GM18499 (cell line): Measurements from ENCODE around the gene TUBGCP2.
"Not testable (repeated sequence)": the region's sequence is repeated elsewhere in the genome, so short reads cannot be mapped to it uniquely, and the experiment has no call there.

Experiments
- ATAC-seq: cut with Tn5 transposase; IDR thresholded peaks from one replicate; pipeline ENCODE4 v1.9.1; 2021; ENCODE audit warnings: moderate number of reproducible peaks; ENCODE audit not compliant: insufficient read depth, unreplicated experiment

The TUBGCP2 gene

DNA sequence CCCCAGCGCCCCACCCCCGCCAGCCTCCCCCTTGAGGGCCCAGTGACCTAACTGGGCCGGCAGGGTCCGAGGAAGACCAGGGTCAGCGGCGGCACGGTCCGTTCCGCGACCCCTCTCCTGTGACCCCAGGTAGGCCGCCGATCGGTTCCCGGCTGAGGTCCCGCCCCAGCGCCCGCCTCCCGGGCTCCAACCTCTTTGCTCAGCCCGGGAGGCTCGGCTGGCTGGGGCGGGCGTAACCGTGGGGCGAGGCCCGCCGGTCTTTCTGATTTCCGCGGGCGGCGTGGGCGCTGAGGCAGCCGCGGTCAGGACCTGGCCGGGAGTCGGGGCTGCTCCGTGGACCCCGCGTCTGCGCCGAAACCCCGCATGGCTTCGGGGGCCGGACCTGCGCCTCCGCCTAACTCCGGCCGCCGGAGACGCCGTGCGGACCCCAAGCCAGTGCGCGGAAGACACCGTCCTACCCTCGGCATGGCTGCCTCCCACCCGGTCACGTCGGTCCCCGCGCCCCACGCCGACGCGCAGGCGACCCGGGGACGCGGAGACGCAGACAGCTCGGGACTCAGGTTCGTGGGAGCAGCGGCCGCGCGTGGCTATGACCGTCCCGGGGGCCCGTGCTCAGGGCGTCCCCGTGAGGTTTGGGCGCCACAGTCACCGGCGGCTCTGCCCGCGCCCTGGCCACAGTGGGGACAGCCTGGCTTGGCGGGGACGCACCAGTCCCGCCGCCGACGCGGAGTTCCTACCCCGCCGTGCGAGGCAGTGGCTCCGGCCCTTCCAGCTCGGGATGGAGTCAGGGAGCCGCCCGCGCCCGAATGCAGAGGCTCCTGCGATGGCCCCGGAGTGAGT, 72.1 kb downstream of the TUBGCP2 start:
- no peak for ATAC-seq

DNA sequence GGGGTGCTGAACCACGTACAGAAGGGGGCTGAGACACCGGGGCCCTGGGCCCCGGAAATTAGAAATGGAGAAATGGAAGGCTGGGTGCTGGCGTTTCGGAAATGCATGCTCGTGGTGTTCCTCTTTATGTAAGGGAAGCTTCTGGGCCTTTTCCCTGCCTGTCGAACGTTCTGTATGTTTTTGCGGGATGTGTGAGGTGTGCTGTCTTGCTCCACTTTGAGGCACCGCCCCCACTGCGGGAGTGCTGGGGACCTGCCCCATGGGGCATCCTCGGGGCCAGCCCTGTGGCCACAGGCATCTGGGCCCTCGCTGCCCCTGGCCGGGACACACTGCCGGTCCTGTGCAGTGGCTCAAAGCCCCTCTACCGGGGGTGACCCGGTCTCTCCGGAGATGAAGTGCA, 72.7 kb downstream of the TUBGCP2 start:
- no peak for ATAC-seq

DNA sequence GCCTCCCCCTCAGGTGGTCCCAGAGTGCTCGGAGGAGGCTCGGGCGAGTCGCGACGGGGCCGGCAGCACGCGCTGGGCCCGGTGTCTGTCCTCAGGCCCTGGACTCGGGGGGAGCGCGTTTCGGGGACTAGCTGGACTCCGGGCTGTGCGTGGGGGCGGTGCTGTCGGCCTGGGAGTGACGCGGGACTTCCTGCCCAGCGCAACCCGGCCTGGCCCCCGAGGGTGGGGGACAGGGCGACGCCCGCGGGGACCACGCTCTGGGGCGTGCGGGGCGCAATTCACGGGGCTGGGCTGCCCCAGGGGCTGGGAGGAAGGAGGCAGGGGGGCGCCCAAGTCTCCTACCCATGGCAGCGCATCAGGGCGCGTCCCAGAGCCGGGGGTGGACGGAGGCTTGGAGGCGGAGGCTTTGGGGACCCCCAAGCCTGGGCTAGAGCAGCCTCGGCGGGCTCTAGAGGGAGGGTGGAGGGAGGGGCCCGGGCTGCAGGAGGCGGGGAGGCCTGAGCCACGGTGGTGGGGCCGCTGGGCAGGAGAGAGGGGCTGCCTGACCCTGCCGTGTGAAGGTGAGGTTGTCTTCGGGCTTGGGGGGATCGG, 73.3 kb downstream of the TUBGCP2 start:
- no peak for ATAC-seq

DNA sequence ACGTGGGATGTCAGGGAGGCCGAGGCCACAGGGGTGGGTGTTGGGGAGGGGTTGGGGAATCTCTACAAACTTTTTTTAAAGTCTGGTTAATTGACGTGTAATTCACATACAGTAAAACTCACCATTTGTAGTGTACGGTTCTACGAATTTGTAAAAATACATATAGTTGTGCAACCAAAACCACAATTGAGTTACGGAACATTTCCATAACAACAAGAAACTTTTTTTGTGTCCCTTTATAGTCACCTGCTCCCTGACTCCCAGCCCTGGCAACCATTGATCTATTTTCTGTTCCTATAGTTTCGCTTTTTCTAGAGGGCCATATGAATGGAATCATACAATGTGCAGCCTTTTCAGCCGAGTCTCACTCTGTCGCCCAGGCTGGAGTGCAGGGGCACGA, 73.9 kb downstream of the TUBGCP2 start:
- ATAC-seq = not testable (repeated sequence)

DNA sequence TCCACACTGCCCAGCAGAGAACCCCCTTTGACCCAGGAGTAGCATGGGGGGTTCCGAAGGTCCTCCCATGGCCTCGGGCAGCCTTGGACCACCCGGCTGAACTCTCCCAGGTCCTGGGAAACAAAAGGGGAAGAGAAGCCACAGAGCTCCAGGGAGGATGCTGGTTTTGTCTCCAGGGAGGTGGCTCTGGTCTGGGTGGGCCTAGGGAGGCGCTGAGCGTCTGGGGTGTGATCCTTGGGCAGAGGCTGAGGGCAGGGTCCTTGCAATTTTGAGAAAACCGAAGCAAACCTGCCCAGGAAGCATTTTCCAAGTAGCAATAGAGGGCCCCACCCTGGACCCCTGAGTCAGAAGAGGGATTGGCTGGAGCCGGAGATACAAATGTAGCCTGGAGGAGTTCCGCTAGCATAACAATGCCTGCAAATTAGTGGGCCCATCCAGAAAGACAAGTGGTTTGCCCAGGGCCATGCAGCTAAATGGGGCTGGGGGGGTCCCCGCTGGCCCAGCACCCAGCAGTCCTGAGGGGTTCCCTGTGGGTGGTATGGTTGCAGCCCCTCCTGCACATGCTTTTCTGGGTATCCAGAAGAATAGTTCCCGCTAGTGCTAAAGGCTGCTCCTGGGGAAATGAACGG, 76.6 kb downstream of the TUBGCP2 start:
- ATAC-seq = no peak

DNA sequence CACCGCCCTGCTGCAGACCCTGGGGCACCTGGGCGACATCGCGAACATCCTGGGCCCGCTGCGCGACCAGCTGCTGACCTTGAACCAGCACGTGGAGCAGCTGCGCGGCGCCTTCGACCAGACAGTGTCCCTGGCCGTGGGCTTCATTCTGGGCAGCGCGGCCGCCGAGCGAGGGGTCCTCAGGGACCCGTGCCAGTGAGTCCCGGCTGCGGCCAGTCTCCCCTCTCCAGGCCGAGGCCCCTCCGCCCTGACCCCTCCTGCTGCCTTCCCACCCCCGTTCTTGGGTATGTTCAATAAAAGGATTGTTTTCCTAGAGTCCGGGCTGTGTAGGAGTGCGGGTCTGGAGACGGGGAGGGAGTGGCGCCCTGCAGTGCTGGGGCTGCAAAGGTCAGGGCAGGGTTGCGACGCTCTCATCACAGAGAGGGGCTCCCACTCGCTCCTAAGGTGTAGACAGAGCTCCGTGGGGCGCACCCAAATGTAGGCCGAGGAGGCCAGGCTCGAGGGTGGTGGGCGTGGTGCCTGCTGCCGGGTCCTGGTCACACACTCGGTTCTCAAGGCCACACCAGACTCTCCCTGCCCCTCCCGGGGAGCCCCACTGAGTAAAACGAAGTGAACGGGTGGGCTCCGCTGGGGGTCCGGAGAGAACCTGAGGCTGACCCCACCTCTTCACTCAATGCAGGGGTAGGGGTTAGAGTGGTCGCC, 77.3 kb downstream of the TUBGCP2 start:
- no peak for ATAC-seq

DNA sequence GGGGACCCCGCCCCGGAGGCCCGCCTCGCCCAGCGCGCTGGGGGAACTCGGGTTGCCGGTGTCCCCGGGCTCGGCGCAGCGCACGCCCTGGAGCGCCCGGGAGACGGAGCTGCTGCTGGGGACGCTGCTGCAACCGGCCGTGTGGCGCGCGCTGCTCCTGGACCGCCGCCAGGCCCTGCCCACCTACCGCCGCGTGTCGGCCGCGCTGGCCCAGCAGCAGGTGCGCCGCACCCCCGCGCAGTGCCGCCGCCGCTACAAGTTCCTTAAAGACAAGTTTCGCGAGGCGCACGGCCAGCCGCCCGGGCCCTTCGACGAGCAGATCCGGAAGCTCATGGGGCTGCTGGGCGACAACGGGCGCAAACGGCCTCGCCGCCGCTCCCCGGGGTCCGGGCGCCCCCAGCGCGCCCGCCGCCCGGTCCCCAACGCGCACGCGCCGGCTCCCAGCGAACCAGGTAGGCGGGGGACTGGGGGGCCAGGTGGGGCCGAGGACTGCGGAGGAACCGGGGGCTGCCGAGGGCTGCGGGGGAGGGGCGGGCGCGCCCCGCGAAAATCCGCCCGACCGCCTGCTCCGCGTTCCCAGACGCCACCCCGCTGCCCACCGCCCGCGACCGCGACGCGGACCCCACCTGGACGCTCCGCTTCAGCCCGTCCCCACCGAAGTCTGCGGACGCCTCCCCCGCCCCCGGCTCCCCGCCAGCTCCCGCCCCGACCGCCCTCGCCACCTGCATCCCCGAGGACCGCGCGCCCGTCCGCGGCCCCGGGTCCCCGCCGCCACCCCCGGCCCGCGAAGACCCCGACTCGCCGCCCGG, 78.1 kb downstream of the TUBGCP2 start:
- no peak for ATAC-seq

DNA sequence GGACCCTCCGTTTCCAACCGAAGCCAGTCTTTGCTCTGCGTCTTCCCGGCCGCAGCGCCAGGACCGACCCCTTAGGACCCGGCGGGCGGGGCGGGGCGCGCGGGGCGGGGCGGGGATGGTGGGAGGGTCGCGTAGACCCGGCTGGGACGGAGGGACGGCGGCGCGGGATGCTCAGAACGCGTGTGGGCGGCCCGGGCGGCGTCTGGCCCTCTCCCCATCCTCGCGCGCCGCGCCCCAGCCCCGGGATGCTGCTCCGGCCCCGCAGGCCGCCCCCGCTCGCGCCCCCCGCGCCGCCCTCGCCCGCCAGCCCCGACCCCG, 78.7 kb downstream of the TUBGCP2 start, which contains the start of gene UTF1:
Gene UTF1 (plus strand): TSS at position 174 of the 318 bp plus-strand sequence. CDS start 72 bp downstream, at position 246.
- no peak for ATAC-seq

DNA sequence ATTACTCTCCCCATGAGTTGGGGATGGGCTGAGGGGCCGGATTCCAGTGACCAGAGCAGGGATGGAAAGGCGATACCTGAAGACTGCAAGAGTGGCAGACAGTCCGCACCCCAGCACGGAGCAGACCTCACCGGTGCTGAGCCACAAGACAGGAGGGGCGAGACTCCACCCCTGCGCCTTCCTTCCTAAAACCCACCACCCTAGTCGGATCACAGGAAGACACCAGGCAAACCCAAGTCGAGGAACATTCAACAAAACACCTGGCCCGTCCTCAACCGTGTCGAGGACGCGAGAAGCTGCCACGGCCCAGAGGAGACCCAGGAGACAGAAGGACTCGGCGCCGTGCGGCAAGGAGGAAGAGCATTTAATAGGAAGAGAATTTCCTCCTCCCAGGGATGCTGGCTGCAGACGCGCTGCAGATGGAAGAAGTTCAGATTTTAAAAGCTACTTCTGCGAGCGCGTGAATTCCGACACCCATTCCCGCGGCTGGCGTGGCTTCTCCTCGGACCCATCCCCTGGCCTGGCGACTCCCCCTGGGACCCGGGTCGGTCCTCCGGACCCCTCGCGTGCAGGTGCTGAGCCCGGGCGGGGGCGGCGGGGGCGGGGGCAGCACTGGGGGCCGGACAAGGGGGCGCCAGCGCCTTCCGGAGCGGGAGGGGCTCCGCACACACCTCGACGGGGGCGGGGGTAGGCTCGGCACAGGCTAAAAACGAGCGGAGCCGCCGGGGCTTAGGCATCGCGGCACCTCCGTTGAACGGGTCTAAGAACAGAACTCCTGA, 79.2 kb downstream of the TUBGCP2 start:
- ATAC-seq = no peak
